VCaP (cell line): ENCODE measurements around the gene APBA2.

ENCODE experiments used
- H3K27ac ChIP-seq: fragments of 450-650 bp; 2 replicates; pipeline ENCODE4 v1.5.1; 2017
- TF ChIP-seq, protein P1 (sequence below): fragments of 450-650 bp; conservative IDR thresholded peaks from 2 replicates; pipeline ENCODE4 v1.5.1; 2017; ENCODE audit warnings: mild to moderate bottlenecking, moderate library complexity

The APBA2 gene

DNA sequence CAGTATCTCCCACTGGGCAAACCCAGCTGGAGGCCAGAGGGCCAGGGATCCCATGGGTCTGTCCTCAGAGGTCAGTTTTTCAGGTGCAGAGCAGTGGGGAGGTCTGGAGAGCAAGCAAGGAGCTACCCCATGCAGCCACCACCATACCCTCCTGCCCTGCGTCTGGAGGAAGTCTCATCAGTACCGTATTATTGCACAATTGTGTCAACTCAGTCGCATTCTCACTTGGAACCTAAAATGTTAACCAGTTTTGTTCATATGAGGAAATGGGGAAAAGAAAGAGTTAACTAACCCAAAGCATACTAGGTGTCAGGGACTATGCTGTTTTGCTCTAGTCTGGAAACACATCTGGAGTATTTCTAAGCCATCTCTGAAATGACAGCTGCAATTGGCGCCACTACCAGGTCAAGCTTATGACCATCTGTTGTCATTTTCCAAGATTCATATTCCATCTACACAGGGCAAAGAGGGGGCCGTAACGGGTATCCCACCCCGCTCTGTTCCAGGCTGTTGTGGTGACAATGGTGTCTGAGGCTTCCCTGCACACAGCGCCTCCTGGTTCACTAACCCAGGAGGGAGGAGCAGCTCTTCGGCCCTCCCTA, 16.9 kb upstream of the APBA2 start:
- TF ChIP-seq, protein P1, sequence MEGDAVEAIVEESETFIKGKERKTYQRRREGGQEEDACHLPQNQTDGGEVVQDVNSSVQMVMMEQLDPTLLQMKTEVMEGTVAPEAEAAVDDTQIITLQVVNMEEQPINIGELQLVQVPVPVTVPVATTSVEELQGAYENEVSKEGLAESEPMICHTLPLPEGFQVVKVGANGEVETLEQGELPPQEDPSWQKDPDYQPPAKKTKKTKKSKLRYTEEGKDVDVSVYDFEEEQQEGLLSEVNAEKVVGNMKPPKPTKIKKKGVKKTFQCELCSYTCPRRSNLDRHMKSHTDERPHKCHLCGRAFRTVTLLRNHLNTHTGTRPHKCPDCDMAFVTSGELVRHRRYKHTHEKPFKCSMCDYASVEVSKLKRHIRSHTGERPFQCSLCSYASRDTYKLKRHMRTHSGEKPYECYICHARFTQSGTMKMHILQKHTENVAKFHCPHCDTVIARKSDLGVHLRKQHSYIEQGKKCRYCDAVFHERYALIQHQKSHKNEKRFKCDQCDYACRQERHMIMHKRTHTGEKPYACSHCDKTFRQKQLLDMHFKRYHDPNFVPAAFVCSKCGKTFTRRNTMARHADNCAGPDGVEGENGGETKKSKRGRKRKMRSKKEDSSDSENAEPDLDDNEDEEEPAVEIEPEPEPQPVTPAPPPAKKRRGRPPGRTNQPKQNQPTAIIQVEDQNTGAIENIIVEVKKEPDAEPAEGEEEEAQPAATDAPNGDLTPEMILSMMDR, result no peak
- H3K27ac ChIP-seq, result no peak overlapping the region

DNA sequence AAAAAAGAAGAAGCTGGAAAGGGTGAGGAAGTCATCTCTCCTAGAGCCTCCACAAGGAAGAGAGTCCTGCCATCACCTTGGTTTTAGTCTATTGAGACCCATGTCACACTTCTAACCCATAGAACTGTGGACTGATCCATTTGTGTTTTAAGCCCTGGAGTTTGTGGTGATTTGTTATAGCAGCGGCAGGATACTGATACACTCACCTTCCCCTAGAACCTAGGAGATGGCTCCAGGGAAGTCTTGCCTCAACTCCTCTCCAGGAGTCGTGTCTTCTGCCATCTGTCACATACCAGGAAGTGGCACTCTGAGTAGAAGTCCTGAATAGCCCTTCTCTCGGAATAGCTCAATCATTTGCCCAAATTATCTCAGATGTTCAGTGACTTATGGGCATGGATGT, 14.6 kb upstream of the APBA2 start:
- no peak overlapping the region for H3K27ac ChIP-seq
- TF ChIP-seq, protein P1, result no peak

DNA sequence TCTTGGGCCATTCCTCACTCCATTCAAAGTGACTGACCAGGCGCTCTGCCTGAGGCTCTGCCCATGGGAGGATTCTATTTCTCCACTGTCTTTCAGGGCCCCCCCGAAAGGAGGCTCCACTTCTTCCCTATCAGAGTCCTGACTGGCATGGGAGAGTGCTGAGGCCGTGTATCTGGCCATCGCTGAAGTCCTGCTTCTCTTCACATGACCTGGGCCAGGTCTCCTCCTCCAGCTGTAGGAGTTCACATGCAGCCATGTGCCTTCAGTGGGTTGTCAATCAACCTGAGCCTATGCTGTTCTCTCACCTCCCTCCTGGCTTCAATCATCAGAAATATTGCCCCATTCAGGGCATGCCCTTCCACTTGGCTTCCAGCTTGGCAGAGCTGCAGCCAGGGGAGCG, 12.8 kb upstream of the APBA2 start:
- TF ChIP-seq, protein P1, result no peak
- H3K27ac ChIP-seq, result no peak overlapping the region

DNA sequence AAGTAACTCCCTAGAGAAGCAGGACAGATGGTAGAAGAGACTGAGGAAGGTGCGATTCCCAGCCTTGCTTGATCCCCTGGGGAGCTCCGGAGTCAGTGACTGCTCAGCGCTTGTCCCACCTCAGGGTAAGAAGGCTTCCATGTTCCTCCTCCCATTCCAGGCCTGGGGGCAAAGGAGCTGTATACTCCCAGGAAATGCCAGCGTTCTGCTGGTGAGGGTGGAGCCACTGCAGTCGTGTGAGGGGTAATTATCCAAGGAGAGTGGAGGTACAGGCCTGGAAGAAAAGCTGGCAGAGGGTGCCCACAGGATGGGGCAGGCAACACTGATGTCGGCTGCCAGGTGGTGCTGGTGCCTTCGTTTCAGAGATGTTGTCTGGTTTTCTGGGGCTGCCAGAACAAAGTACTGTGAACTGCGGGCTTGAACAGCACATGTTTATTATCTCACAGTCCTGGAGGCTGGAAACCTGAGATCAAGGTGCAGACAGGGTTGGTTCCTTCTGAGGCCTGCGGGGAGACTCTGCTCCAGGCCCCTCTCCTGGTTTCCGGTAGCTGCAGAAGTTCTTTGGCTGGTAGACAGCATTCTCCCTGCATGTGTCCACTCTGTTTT, 12.1 kb upstream of the APBA2 start:
- H3K27ac ChIP-seq, result no peak overlapping the region
- TF ChIP-seq, protein P1, result no peak

DNA sequence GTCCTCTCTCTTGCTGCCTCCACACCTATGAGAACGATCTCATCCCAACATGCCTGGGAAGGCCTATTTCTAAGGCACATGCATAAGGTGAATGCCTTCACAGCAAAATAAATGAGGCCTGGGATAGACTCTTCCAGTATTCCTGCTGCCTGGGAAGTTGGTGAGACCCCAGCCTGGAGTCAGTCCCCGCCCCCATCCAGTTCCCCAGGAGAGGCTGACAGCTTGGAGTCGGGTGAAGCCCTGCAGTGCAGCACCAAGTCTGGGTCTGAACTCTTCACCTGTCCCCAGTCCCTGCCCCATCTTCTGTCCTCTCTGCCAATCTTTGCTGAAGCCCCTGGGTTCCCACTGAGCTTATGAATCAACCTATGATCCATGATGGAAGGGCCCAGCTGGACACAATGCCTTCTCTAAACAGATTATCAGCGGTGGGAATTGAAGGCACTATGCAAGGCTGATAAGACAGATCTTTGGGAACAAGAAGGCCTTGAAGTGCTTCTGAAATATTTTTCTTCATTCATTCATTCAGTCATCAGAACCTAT, 10.2 kb upstream of the APBA2 start:
- TF ChIP-seq, protein P1, result no peak
- H3K27ac ChIP-seq, result no peak overlapping the region

DNA sequence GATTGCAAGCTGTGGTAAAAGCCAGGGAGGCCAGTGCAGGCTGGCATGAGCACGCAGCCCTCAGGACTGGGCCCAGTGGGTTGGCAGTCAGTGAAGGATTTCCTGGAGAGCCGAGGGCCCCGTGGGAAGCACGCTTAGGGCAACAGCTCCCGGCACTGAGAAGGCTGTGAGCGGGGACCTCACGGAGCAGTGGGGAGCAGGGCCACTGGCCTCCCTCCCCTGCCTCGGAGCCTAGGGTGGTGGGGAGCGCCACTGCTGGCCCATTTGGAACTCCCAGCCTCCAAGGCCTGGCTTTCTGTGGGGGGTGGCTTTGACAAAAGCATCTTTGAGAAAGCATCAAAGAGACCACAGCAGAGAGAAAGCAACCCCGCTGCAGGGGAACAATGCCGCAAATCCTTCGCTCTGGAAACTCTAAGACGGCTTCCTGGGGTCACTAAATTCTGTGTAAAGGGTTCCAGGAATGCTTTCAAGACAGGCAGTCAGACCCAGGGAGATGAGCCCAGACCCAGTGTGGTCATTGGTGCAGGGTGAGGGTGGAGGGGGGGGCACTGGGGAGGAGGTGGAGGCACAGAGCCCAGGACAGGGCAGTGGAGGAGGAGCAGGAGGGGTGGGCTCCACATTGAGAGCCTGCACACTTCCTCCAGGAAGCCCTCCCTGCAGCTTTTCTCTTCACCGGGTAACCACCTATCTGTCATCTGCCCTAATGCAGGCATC, 9.5 kb upstream of the APBA2 start:
- TF ChIP-seq, protein P1, result no peak
- no peak overlapping the region for H3K27ac ChIP-seq

DNA sequence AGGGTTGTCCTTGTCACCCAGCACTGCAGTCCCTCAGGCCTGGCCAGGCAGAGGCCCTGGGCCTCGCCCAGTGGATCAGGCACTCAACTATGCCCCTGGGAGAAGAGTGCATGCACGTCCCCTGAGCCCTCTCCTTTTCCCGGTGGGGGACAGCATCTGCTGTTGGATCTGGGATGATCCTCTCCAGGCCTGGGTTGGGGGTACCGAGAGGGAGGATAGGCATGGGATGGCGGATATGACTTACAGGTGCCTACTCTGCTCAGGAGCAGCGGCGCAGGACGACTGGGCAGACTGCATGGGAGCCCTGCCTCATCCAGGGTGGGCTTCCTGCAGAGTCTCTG, 9.0 kb upstream of the APBA2 start:
- no peak overlapping the region for H3K27ac ChIP-seq
- TF ChIP-seq, protein P1, result no peak
